ENCODE results near the gene RPL11.
"Not testable (repeated sequence)": the region's sequence is repeated elsewhere in the genome, so short reads cannot be mapped to it uniquely, and the experiment has no call there.

RPL11 gene

DNA sequence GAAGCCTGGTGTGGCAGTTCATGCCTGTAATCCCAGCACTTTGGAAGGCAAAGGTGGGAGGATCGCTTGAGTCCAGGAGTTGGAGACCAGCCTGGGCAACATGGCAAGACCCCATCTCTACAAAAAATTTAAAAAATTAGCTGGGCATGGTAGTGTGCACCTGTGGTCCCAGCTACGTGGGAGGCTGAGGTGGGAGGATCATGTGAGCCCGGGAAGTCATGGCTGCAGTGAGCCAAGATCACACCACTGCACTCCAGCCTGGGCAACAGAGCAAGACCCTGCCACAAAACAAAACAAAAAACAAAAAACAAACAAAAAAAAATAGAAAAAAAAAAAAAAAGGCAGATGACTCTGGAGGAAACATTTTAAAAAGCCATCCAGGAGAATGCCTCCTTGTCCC is 3.9 kb upstream of the RPL11 start:
- not testable (repeated sequence) for DNase-seq

DNA sequence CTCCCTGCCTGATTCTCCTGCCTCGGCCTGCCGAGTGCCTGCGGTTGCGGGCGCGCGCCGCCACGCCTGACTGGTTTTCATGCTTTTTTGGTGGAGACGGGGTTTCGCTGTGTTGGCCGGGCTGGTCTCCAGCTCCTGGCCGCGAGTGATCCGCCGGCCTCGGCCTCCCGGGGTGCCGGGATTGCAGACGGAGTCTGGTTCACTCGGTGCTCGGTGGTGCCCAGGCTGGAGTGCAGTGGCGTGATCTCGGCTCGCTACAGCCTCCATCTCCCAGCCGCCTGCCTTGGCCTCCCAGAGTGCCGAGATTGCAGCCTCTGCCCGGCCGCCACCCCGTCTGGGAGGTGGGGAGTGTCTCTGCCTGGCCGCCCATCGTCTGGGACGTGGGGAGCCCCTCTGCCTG is 3.3 kb upstream of the RPL11 start:
- DNase-seq = not testable (repeated sequence)

DNA sequence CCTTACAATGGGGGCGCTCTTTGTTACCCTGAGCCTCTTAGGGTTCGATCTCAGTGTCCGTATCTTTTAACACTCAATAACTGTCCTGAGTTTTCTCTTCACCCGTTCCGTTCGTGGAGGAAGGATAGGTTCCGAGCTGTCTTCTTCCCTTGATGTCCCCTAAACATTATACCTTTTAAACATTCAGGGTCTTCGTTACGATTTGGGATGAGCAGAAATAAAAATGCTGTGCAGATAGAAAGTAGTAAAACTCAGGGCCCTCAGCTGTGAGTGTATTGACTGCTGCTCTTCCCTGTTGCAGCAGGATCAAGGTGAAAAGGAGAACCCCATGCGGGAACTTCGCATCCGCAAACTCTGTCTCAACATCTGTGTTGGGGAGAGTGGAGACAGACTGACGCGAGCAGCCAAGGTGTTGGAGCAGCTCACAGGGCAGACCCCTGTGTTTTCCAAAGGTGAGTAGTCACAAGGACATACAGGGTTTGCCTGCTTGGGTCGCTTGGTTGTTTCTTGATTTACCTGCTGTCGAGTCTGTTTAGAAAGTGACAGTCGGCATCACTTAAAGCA is 784 bp downstream of the RPL11 start:
- no peak for DNase-seq

DNA sequence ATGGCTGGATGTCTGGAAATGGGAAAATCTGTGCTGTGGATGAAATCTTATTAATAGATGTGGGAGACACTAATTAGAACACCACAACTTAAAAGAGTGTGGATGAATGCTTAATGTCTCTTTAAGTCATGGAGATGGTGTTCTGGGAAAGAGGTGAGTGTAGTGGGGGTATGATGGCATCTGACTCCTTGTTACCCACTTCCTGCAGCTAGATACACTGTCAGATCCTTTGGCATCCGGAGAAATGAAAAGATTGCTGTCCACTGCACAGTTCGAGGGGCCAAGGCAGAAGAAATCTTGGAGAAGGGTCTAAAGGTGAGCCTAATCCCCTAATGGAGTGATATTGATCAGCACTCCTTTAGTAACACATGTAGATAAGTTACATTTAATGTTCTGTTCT is 2.0 kb downstream of the RPL11 start:
- DNase-seq = no peak

DNA sequence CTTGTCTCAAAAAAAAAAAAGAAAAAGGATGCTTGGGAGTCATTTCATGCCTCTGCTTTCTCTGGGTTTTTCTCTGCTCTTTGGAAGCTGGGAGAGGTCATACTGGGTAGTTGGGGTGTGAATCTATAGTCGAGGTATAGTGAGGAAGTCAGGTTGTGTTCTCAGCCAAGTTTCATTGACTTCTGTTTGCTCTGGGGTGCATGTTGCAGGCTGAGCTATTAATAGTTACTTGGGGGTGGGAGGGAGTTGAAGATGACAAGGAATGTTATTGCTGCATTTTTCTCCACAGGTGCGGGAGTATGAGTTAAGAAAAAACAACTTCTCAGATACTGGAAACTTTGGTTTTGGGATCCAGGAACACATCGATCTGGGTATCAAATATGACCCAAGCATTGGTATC is 2.8 kb downstream of the RPL11 start:
- DNase-seq = no peak

DNA sequence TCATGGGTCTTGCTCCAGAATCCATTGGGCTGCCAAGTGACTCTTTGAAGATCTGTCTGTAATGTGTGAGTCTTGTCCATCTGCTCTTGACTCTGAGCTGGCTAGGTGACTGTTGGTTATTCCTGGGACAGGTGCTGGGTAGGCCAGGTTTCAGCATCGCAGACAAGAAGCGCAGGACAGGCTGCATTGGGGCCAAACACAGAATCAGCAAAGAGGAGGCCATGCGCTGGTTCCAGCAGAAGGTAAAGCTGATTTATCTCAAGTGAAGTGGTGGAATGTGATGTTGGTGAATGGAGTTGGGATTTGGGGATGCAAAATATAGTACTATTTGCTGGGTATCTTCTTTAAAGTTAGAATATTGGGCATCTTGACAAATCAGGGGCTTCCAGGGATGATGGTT is 4.1 kb downstream of the RPL11 start:
- DNase-seq = no peak

DNA sequence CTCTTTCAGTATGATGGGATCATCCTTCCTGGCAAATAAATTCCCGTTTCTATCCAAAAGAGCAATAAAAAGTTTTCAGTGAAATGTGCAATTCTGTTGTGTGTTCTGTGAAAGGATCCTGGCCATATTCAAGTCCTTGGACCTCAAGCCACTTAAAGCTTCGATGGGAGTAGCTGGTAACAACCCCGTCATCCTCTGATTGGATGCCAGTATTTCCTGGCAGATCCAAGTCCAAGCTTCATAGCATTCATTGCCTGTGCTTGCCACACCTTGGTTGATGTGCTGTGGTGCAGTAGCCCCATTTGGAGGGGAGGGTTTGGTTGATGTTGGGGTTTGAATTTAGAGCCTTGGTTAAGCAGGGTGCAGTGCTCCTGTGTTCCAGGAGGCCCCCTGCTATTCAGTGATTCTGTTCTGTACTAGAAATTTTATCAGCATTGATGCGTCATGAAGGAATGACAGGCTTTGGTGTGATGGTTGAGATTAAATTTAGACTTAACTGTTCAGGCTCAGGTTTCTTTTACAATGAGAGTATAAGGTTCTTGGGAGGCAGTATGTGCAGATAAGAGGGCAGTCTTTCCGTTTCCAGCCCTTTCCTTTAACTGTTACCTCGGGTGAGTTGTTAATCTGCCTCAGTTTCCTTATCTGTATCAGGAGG is 4.9 kb downstream of the RPL11 start:
- DNase-seq = no peak

DNA sequence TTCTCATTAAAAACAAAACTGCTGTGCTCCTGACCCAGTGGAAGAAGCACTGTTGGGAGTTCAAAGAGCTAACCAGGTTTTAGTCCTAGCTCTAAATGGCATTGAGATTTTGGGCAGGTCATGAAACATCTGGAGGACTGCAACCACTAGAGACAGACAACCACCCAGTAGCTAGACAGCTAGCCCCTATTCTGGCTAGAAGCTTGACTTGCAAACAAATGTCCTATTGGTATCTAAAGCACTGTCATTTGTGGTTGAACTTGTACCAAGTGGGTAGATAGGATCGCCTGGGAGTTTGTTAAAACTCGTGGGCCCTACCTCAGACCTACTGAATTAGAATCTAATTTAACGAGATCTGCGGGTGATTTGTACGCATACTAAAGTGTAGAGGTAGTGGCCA is 6.9 kb downstream of the RPL11 start:
- no peak for DNase-seq

DNA sequence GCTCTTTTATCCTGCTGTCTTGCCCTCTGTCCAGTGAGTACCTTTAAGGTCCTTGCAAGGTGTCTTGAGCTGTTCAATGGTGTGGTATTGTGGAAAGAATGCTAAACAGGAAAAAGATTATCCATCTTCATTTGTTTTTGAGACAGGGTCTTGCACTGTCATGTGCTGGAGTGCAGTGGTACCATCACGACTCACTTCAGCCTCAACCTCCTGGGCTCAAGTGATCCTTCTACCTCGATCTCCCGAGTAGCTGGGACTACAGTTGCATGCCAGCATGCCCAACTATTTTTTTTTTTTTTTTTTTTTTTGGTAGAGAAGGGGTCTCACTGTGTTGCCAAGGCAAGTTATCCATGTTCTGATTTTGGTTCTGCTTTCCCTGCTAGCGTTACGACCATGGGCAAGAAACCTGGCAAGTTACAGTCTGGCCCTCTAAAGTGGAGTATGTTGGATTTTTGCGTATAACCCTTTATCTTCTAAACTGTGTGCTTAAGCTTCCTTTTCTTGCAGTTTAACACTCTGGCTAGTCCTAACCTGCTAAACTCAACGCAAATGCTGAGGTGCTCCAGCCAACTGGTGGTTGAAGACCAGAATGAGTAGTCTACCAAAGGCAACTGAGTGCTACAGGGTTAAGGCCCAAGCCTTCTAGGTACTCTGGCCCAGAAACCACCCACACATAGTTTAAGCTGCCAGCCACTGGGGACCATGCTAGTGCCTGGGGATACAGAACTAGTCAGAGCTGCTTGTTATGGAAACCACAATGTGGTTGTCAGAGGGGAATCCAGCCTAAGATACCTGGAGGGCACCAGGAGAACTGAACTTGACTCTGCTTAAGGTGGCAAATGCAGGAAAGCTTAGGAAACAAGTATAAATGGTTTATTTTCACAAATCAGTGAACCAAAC is 7.9 kb downstream of the RPL11 start:
- DNase-seq = peak; percentile 39

DNA sequence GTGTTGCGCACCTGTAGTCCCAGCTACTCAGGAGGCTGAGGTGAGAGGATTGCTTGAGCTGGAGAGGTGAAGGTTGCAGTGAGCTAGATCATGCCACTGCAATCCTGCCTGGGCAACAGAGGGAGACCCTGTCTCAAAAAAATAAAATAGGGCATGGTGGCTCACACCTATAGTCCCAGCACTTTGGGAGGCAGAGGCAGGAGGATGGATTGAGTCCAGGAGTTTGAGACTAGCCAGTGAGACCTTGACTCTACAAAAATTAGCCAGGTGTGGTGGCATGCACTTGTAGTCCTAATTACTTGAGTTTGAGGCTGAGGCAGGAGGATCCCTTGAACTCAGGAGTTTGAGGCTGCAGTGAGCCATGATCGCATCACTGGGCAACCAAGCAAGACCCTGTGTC is 9.7 kb downstream of the RPL11 start:
- no peak for DNase-seq

DNA sequence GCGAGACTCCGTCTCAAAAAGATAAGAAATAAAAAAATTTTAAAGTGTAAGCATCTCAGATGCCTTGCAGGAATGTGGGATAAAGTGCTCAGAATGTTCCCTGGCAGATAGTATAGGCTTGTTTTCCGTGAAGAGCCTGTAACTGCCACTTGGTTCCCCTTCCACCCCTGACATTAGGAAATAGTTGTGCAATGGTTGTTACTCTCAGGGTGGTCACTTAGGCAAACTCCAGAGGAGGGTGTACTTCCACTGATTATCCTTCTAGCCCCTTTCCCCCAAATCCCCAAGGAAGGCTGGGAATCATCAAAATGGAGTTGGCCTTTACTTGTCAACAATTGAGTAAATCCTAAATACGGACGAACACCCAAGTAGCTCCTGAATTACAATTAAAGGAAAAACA is 10.4 kb downstream of the RPL11 start:
- DNase-seq = no peak

DNA sequence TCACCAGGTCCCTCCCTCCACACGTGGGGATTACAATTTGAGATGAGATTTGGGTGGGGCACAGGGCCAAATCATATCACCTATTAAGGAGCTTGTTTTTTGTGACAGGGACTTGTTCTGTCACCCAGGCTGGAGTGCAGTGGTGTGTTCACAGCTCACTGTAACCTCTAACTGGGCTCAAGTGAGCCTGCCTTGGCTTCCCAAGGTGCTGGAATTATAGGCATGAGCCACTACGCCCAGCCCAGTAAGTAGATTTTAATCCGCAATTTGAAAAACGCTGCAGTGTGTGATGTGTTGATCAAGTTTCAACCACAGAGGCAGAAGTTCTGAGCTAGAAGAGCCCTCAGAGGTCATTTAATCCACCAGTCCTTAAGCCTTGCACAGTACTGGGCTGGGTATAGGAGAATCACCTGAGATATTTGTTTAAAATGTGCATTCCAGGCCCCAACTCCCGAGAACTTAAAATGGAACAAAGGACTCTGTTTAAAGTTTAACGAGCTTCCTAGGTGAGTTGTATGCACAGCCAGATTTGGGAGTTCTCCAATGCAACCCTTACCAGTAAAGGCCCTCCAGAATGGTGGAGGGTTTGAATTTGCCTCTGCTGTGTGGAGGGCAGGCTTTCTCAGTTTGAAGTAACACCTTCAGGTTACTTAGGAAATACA is 13.4 kb downstream of the RPL11 start:
- no peak for DNase-seq

DNA sequence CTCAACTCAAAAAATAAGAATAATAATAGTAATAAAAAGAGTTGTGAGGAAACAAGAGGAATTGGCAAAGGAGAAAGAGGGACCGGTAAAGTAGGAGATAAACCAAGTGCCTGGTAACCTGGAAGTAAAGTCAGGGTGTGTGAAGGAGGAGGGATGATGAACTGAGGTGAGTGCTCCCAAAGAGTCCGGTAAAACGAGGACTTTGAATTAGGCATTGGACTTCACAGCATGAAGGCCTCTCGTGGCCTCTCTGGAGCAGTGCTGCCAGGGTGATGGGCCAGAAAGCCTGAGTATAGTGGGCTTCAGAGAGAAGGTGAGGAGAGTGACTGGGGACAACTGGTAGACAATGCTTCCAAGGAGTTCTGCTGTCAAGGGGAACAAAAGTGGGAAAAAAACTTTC is 17.6 kb downstream of the RPL11 start:
- no peak for DNase-seq

DNA sequence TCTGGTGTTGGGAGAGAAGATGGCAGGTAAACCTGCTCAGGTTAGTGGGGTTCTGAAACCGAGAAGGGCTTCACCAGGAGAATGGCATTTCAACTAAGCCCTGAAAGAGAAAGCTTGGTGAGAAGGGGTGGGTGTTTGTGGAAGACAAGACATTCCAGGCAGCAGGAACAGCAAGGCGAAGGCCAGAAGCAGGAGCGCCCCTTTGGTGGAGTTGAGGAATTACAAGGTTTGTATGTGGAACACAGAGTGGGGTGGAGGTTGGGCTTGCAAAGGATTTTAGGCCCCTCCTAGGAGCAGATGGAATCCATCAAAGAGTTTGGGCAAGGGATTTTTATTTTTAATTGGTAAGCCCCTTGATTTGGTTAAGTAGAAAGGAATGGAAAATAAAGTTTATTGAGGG is 26.9 kb downstream of the RPL11 start:
- no peak for DNase-seq

DNA sequence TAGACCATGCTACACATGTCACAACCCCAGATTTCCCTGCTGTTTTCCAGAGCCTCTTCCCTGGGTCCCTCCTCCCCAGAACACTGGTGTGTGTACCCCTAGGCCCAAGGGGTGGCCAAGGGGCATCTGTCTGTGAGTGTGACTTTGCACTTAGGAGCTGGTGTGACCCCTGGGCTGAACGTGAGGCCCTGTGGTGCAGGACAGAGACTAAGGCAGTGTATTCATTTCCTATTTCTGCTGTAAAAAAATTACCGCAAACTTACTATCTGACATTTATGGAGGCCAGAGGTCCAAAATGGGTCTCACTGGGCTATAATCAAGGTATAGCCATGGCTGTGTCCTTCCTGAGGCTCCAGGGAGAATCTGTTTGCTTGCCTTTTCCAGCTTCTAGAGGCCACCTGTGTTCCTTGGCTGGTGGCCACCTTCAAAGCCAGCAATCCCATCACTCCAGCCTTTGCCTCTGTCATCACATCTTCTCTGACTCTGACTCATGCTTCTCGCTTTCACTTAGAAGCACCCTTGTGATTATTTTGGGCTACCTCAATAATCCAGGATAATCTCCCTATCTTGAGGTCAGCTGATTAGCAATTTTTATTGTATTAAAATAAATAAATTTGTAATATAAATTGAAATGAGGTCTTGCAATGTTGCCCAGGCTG is 27.7 kb downstream of the RPL11 start:
- no peak for DNase-seq

DNA sequence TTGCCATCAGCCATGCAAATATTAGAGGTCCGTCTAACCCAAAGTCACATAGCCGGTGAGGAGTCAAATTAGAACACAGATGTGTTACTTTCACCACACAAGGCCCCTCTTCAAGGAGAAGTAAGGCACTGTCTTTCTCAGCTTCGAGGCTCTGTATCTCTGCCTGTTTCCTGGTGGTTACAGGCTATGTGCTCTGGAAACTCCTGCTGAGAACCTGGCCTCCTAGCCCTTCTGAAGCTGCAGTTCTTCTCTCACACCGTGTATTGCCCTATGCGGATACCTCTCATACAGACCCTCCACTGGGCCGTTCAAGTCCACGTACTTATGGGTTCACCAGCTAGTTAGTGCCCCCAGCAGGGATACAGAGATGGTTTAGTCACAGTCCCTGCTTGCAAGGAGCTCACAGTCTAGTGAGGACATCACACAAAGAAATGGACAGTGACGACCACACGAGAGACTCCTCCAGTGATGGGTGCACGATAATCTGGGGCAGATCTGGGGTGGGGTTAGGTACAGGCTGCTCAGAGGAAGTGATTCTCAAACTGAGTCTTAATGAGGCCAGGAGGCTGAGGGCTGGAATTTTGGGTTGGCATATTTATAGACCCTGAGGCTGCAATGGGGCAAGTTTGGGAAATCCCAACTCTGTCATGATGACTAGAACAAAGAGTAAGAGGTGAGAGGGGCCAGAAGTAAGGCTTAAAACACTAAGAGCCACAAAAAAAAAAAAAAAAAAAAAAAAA is 28.8 kb downstream of the RPL11 start:
- DNase-seq = peak; percentile 29

DNA sequence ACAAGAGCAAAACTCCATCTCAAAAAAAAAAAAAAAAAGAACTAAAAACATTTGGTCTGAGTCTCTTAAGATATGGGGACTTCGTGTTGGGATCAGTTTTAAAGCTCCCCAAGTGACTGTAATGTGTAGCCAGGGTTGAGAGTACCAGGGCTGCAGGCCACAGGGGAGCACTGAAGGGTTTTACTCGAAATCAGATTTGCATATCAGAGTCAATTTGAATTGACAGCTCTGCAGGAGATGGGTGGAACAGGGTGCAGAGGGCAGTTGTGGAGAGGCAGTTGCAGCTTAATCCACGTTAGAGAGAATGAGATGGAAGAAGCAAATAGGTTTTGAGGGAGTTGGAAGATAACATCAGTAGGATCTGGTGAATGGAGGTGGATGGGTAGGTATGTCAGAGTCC is 31.0 kb downstream of the RPL11 start:
- no peak for DNase-seq

DNA sequence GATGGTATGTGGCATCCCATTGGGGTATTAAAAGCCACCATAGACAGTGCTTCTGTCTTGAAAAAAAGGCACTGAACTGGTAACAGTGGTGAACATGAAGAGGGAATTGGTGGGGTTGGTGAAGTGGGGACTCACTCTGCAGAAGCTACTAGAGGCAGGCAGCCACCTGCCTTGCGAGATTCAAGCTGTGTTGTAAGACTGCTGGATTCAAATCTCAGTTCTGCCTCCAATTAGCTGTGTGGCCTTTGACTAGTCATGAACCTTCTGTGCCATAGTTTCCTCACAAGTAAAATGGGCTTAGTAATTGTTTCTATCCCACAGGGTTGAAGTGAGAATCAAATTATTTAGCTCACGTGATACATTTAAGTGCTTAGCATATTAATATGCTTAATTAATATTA is 35.1 kb downstream of the RPL11 start:
- DNase-seq = no peak

DNA sequence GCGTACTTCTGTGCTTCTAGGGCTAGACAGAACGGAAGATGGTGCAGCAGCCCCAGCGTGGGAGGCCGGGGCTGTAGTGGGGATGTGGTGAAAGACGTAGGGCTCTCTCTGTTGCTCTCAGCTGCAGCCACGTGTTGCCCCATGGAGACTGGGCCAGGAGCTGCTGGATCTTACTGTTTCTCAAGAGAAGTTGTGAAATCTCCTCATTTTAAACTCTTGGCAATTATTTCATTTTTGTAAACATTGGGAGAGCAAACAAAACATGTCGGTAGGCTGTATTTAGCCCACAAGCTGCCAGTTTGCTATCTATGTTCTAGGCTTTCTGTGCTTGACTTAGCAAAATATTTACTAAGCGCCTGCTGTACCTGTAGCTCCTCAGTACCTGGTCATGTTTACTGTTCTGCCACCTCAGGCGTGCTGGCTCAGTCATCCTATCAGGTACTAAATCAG is 35.8 kb downstream of the RPL11 start:
- no peak for DNase-seq

DNA sequence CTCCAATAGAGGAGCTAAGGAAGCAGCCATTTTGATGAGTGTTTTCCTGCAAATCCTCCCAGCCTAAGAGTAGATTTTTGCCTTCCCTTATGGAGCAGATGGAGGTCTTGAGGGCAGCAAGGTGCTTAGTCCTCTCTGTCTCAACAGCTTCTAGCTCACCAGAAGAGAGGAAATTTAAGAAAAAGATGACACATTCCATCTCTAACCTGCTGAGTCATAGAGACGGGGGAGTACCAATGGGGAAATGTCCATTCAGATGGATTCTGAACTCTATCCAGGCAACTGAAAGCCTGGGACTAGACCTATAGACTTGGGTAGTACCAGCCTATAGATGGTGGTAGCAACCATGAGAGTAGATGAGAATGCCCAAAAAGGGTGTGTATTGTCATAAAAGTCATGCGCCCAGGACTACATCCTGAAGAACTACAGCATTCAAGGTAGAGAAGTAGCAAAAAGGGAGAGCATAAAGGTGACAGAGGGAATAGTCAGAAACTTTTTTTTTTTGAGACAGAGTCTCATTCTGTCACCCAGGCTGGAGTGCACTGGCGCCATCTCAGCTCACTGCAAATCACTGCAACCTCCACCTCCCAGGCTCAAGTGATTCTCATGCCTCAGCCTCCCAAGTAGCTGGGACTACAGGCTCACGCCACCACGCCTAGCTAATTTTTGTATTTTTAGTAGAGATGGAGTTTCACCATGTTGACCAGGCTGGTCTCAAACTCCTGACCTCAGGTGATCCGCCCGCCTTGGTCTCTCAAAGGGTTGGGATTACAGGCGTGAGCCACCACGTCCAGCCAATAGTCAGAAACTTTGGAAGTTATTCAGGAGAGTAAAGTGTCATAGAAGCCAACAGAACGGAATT is 41.0 kb downstream of the RPL11 start:
- DNase-seq = no peak

DNA sequence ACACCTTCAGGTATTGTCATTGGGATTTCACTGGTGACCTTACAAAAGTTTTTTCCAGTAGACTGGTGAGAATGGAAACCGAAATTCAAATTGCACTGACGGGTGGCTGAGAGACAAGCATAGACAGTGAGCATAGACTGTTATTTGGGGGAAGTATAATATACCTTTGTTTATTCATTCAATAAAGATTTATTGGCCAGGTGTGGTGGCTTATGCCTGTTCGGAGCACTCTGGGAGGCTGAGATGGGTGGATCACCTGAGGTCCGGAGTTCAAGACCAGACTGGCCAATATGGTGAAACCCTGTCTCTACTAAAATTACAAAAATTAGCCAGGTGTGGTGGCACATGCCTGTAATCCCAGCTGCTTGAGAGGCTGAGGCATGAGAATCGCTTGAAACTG is 41.7 kb downstream of the RPL11 start:
- DNase-seq = not testable (repeated sequence)

All from stimulated activated CD4-positive, alpha-beta T cell treated with anti-CD3 and anti-CD28 coated beads, Interleukin-1b, Interleukin-23, amount 100 ng/mL, for 48 hours (primary cell).